Measurements from ENCODE around the gene GNG8. TPM values are rescaled to one million over a fixed set of nuclear protein-coding genes. Genes with fewer than 3 reads are reported as not detected.

GNG8 gene
- total and polyA plus RNA-seq, 2 of the 13 experiments (the other 11 are each of a cell fraction or from before 2014, with no cell fraction given): not detected

GRCh38 chr19:46602392-46603194, 33.4 kb downstream of the GNG8 start (continued):
- 0 out of 2 replicates have a peak, but pooled peaks have one; percentile 5 for TF ChIP-seq ZNF574 (CRISPR knock-in tag; IDR thresholded peaks at IDR 0.05)

- WGBS (ENCODE audit: low lambda C conversion rate): under 1% methylated on average over 25 of the region's 51 CpGs
- Histone ChIP-seq H3K4me2 (ENCODE audit: low read depth, low read length) (peak within 1 kb of the TSS; percentile 92), H4K20me1 (ENCODE audit: insufficient read depth, low read length) (peaks cover 15% of the 10 kb centered on the region; the same call in 1 of the 2 replicates), H3K36me3 (replicated peaks in 1 of 2; ENCODE audit: control insufficient read depth in 1 of 2, insufficient read depth in 2 of 2, low read length in 2 of 2) (peaks cover 7 to 16% of the 10 kb centered on the region in 2 experiments; a peak in 4 of 5 replicates), H3K79me2 (ENCODE audit: insufficient read depth, low read length) (peaks cover 40% of the 10 kb centered on the region), H3K9me3 (ENCODE audit: low read length) (peaks cover 12% of the 10 kb centered on the region; the same call in 1 of the 2 replicates), H3K4me3 (replicated peaks in 1 of 3; ENCODE audit: insufficient read depth in 1 of 3, low read depth in 2 of 3, low read length in 3 of 3) (peak within 1 kb of the TSS; percentile 94 to 100 (median 98)), H3K27ac (ENCODE audit: extremely low read length, insufficient read depth, low read length) (peak within 1 kb of the TSS; percentile 98), H3K27me3 (ENCODE audit: control insufficient read depth in 1 of 2, insufficient read depth in 2 of 2, low read length in 2 of 2) (no peaks in the 10 kb centered on the region; a peak in 1 of 5 replicates), H3K9ac (ENCODE audit: insufficient read depth, low read depth, low read length) (peak within 1 kb of the TSS; percentile 98), H2AFZ (ENCODE audit: low read length) (peak within 1 kb of the TSS; percentile 99), H3K4me1 (ENCODE audit: insufficient read depth, low read length) (peaks cover 37% of the 10 kb centered on the region)
- POLR2A ChIA-PET: interaction anchor here (1.0 to 2.2 kb wide), 6 partner anchors 9 to 187 kb away, joined by 4 to 16 read pairs (median 8); partner anchors contain the start of genes DACT3 and SLC1A5
- ATAC-seq: peak; percentile 60; the same call in 2 of the 3 replicates
- FAIRE-seq: no peak
- intact Hi-C loops (cut with micrococcal nuclease; ENCODE audit: unreplicated experiment) (loop anchor here (1.0 kb wide), 1 partner anchor 9 kb away; no protein-coding TSS in a partner anchor), in situ Hi-C loops (cut with HindIII; ENCODE audit: extremely low pct_ligation_motif_present, low pct_unique_long_range_greater_than_20kb) (no loop called here)
- no peak for DNase-seq (ENCODE audit: low spot score)
- CTCF ChIA-PET (ENCODE audit: low intra/inter-chr PET ratio, low total read pairs): no interaction called here
- TSS peak; percentile 66 for BruUV-seq (replicated peaks)
- TF ChIP-seq ZNF580 (CRISPR knock-in tag; IDR thresholded peaks at IDR 0.05; ENCODE audit: borderline replicate concordance, low read depth) (no peak), ZNF597 (CRISPR knock-in tag; IDR thresholded peaks at IDR 0.05) (no peak), ZNF296 (CRISPR knock-in tag; conservative IDR thresholded peaks at IDR 0.05) (no peak), IRX3 (CRISPR knock-in tag; IDR thresholded peaks at IDR 0.05; ENCODE audit: borderline replicate concordance, low read depth) (0 out of 2 replicates have a peak, but pooled peaks have one; percentile 41), ZNF224 (CRISPR knock-in tag; IDR thresholded peaks at IDR 0.05) (peak; percentile 15; the same call in 1 of the 2 replicates), CSRNP2 (CRISPR knock-in tag; conservative IDR thresholded peaks at IDR 0.05; ENCODE audit: low read depth) (no peak), IRF2 (CRISPR knock-in tag; IDR thresholded peaks at IDR 0.05) (no peak), POLR2A (IDR thresholded peaks at IDR 0.05; ENCODE audit: insufficient read depth in 1 of 2, low read depth in 2 of 2, low read length in 2 of 2) (peak; percentile 53 to 82), ZBTB14 (CRISPR knock-in tag; IDR thresholded peaks at IDR 0.05) (peak; percentile 72), ZNF709 (CRISPR knock-in tag; IDR thresholded peaks at IDR 0.05) (peak; percentile 48; the same call in 1 of the 2 replicates)
Observed at GRCh38 chr19:46601318-46602224, 34.4 kb downstream of the GNG8 start, which contains the start of gene CALM3. CALM3 (plus strand) TSS chr19:46601330; CDS start chr19:46601435, 105 bp downstream.
